HG03457 (cell line): ENCODE data around the gene DNASE2.

Experiments
- ATAC-seq: cut with Tn5 transposase; IDR thresholded peaks from one replicate; pipeline ENCODE4 v1.9.1; 2021; ENCODE audit warnings: moderate number of reproducible peaks; ENCODE audit not compliant: unreplicated experiment

DNASE2 gene

GRCh38 chr19:12886969-12887747 is 5.9 kb upstream of the DNASE2 start, which contains the start of gene KLF1:
Gene KLF1 (minus strand): TSS chr19:12887201. CDS start chr19:12887140, 61 bp downstream.
- no peak for ATAC-seq

- ATAC-seq: no peak
These were observed 5.4 kb upstream of the DNASE2 start for GRCh38 chr19:12886651-12886968.

- ATAC-seq: no peak
These were observed 4.8 kb upstream of the DNASE2 start for GRCh38 chr19:12885749-12886650.

- ATAC-seq: no peak
These were observed 3.9 kb upstream of the DNASE2 start for GRCh38 chr19:12884926-12885748.

GRCh38 chr19:12884627-12884925 is 3.3 kb upstream of the DNASE2 start:
- no peak for ATAC-seq

DNA sequence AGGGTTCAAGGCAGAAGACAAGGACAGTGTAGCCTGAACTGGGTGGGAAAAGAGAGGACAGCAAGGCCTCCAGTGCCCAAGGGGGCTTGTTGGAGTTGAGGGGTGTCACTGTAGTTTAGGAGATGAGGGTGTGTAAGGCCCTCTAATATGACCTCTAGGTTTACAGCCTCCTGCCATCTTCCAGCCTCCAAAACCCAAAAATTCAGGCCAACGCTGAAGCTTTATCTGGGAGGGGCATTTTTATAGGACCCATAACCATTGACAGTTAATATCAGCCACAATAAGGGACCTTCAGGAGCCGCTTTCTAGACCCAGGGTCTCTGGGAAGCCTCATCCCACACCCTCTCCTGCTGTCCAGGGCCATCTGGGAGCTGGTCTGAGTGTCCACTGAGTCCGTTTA is 3.0 kb upstream of the DNASE2 start:
- no peak for ATAC-seq

DNA sequence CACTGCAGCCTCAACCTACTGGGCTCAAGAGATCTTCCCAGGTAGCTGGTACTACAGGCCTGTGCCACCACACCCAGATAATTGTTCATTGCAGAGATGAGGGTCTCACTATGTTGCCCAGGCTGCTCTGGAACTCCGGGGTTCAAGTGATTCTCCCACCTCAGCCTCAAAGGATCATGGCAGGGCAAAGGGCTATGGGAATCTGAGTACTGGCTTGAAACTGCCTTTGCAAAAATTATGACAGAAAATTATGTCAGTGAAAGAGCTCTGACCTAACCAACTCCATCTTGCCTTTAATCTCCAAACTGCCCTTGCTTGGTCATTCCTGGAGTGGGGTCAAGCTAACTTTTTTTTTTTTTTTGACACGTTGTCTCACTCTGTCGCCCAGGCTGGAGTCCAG is 1.3 kb upstream of the DNASE2 start:
- no peak for ATAC-seq

- no peak for ATAC-seq
These were observed 588 bp downstream of the DNASE2 start for GRCh38 chr19:12880551-12881171.

DNA sequence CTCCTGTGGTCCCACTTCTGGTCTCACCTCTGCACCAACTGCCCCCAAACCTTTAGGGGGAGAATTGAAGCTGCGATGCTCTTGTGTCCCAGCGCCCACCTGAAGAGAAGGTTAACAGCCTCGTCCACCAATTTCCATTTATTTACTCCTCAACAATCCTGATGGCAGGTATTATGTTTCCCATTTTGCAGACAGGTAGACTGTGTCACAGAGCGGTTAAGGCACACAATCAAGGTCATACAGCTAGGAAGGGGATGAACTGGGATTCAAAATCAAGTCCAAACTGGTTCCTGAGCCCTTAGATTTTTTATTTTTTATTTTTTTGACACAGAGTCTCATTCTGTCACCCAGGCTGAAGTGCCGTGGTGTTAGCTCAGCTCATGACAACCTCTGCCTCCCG is 6.2 kb downstream of the DNASE2 start:
- no peak for ATAC-seq

GRCh38 chr19:12873891-12874745 is 7.1 kb downstream of the DNASE2 start:
- ATAC-seq: no peak

- ATAC-seq: no peak
These were observed 8.0 kb downstream of the DNASE2 start for GRCh38 chr19:12872941-12873890.

DNA sequence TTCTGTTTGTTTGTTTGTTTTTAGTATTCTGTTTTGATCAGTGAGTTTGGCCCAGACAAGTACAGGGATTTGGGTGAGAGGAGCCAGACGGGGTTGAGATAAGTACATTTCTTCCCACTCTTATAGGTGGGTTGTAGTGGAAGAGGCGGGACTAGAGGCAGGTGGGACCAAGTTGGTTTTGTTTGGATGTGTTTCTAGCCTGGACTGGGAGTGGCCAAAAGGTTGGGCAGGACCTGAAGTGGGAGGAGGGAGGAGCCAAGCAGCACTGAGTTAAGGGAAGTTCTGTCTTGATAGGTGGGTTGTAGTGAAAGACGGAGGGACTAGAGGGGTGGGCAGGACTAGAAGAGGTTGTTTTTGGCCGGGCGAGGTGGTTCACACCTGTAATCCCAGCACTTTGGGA is 9.0 kb downstream of the DNASE2 start:
- ATAC-seq: no peak

DNA sequence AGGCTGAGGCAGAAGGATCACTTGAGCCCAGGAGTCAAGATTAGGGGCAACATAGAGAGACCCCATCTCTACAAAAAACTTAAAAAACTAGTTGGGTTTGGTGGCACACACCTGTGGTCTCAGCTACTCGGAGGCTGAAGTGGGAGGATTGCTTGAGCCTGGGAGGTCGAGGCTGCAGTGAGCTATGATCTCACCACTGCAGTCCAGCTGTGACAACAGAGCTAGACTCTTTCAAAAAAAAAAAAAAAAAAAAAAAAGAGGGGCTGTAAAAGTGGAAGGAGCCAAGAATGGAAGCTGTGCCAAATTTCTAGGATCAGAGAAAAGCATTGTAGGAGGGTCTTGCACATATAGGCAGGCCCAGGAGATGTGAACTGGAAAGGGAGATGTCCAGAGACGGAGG is 9.6 kb downstream of the DNASE2 start:
- no peak for ATAC-seq

DNA sequence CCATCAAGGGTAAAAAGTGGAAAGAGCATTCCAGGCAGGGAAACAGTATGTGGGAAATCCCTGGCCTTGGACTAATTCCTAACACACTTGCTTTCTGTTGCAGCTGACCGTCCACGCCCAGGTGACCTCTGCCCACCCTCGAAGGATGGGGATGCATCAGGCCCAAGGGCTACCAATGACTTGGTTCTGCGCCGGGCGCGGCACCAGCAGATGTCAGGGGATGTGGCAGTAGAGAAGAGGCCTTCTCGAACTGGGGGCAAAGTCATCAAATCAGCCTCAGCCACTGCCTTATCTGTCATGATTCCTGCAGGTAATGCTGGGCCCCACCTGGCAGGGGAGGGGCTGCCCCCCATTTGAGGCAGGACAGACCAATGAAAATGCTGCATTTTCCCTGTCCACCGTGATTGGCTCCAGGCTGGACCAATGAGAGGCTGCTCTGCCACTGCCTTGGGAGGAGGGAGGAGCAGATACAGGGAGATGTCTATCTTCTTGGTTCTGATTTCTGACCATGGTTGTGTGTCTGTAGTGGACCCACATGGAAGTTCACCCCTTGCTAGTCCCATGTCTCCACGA is 12.6 kb downstream of the DNASE2 start:
- ATAC-seq: no peak

GRCh38 chr19:12867120-12868099 is 13.8 kb downstream of the DNASE2 start:
- no peak for ATAC-seq

- ATAC-seq: no peak
These were observed 14.7 kb downstream of the DNASE2 start for GRCh38 chr19:12866416-12867119.
